Measurements from ENCODE around the gene NAA16.
A peak's percentile ranks its signal among the peaks of the same experiment; 100 is the strongest.
"Not testable (repeated sequence)": the region's sequence is repeated elsewhere in the genome, so short reads cannot be mapped to it uniquely, and the experiment has no call there.

NAA16 gene

GRCh38 chr13:41306271-41307145, 4.6 kb upstream of the NAA16 start:
- DNase-seq = no peak

GRCh38 chr13:41307884-41308640, 3.0 kb upstream of the NAA16 start:
- DNase-seq = no peak

- peak; percentile 41 to 64 for DNase-seq
Observed at GRCh38 chr13:41311406-41312175, 524 bp downstream of the NAA16 start.

- peak in 1 of 2 donors; percentile 19 for DNase-seq
Observed at GRCh38 chr13:41312176-41312500, 1.1 kb downstream of the NAA16 start.

GRCh38 chr13:41313117-41313516, 2.0 kb downstream of the NAA16 start:
- no peak for DNase-seq

- DNase-seq = no peak
Observed at GRCh38 chr13:41313659-41314197, 2.7 kb downstream of the NAA16 start.

GRCh38 chr13:41315443-41316047, 4.5 kb downstream of the NAA16 start:
- peak in 1 of 2 donors; percentile 12 for DNase-seq

- DNase-seq = no peak
Observed at GRCh38 chr13:41317243-41317642, 6.2 kb downstream of the NAA16 start.

GRCh38 chr13:41325752-41326151, 14.7 kb downstream of the NAA16 start:
- no peak for DNase-seq

- no peak for DNase-seq
Observed at GRCh38 chr13:41326661-41327060, 15.6 kb downstream of the NAA16 start.

- no peak for DNase-seq
Observed at GRCh38 chr13:41327994-41328790, 17.1 kb downstream of the NAA16 start.

GRCh38 chr13:41332829-41333228, 21.8 kb downstream of the NAA16 start:
- DNase-seq = no peak

- DNase-seq = no peak
Observed at GRCh38 chr13:41334810-41335209, 23.7 kb downstream of the NAA16 start.

GRCh38 chr13:41344358-41344757, 33.3 kb downstream of the NAA16 start:
- DNase-seq = no peak

- no peak for DNase-seq
Observed at GRCh38 chr13:41345165-41345913, 34.3 kb downstream of the NAA16 start.

GRCh38 chr13:41345914-41346589, 35.0 kb downstream of the NAA16 start:
- DNase-seq = no peak

GRCh38 chr13:41352935-41353840, 42.1 kb downstream of the NAA16 start:
- peak; percentile 58 to 88 for DNase-seq

- no peak for DNase-seq
Observed at GRCh38 chr13:41354416-41354815, 43.3 kb downstream of the NAA16 start.

- DNase-seq = not testable (repeated sequence)
Observed at GRCh38 chr13:41356385-41356648, 45.2 kb downstream of the NAA16 start.

- DNase-seq = peak; percentile 4 to 67
Observed at GRCh38 chr13:41356786-41357185, 45.7 kb downstream of the NAA16 start.
